Measurements from ENCODE around the gene DNAI2. TPM values are rescaled to one million over a fixed set of nuclear protein-coding genes. Genes with fewer than 3 reads are reported as not detected.

The DNAI2 gene
- total RNA-seq, 1 donor = not detected

DNA sequence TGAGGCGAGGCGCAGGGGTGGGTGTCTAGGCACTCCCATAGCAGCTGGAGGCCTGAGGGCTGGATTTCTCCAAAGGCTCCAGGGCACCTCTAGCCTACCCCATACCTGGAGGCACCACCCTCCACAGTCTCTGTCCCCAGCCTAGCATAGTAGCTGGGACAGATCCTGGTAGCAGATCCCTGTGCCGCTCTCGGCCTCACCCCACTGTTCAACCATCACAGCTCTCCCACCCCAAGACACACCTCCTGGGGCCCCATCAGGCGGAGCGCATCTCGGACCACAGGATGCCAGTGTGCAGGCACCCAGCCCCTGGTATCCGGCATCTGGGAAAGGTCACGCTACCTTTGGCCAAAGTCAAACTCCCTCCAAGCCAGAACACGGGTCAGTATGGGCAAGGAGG is 80.5 kb downstream of the DNAI2 start:
- no peak overlapping the region for H2AFZ ChIP-seq (ENCODE audit: low read length)
- TF ChIP-seq, protein P1, sequence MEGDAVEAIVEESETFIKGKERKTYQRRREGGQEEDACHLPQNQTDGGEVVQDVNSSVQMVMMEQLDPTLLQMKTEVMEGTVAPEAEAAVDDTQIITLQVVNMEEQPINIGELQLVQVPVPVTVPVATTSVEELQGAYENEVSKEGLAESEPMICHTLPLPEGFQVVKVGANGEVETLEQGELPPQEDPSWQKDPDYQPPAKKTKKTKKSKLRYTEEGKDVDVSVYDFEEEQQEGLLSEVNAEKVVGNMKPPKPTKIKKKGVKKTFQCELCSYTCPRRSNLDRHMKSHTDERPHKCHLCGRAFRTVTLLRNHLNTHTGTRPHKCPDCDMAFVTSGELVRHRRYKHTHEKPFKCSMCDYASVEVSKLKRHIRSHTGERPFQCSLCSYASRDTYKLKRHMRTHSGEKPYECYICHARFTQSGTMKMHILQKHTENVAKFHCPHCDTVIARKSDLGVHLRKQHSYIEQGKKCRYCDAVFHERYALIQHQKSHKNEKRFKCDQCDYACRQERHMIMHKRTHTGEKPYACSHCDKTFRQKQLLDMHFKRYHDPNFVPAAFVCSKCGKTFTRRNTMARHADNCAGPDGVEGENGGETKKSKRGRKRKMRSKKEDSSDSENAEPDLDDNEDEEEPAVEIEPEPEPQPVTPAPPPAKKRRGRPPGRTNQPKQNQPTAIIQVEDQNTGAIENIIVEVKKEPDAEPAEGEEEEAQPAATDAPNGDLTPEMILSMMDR (IDR thresholded peaks at IDR 0.05; ENCODE audit: extremely low read depth, low read depth, low read length) = no peak
- H3K27ac ChIP-seq (ENCODE audit: low read depth, low read length) = no peak overlapping the region
- H3K79me2 ChIP-seq (ENCODE audit: insufficient read depth, low read length) = no peaks in the 10 kb centered on the region
- H3K27me3 ChIP-seq (ENCODE audit: insufficient read depth, low read length) = peaks cover 17% of the 10 kb centered on the region
- H4K20me1 ChIP-seq (ENCODE audit: insufficient read depth, low read length) = no peaks in the 10 kb centered on the region
- no peaks in the 10 kb centered on the region for H3K4me1 ChIP-seq (ENCODE audit: insufficient read depth, low read length)
- H3K36me3 ChIP-seq (ENCODE audit: insufficient read depth, low read length) = no peaks in the 10 kb centered on the region
- peak; percentile 92 for DNase-seq (ENCODE audit: insufficient read length, low spot score, missing footprints)
- no peak overlapping the region for H3K4me3 ChIP-seq (ENCODE audit: insufficient read depth, low read length)
- no peaks in the 10 kb centered on the region for H3K9me3 ChIP-seq (ENCODE audit: low read depth, low read length)
- H3K4me2 ChIP-seq (ENCODE audit: insufficient read depth, low read length) = no peak overlapping the region

DNA sequence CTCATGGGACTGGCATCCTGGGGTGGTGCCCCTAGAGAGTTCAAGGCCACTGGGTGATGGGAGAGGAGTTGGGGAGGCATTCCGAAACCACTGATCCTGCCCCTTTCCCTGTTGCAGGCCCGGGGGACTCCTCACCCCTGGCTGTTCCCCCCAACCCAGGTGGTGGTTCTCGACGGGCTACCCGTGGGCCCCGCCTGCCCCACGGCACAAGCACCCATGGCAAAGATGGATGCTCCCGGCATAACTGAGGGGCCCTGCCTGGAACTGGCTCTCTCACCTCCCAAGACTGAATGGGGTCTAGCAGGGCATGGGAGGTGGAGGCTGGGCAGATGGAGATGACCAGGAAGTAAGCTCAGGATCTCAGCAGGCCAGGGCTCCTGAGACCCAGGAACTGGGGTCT is 81.0 kb downstream of the DNAI2 start:
- H3K27me3 ChIP-seq (ENCODE audit: insufficient read depth, low read length) = peaks cover 17% of the 10 kb centered on the region
- H3K9me3 ChIP-seq (ENCODE audit: low read depth, low read length) = no peaks in the 10 kb centered on the region
- no peak for DNase-seq (ENCODE audit: insufficient read length, low spot score, missing footprints)
- no peaks in the 10 kb centered on the region for H3K79me2 ChIP-seq (ENCODE audit: insufficient read depth, low read length)
- no peak overlapping the region for H3K27ac ChIP-seq (ENCODE audit: low read depth, low read length)
- H3K4me2 ChIP-seq (ENCODE audit: insufficient read depth, low read length) = no peak overlapping the region
- no peak overlapping the region for H2AFZ ChIP-seq (ENCODE audit: low read length)
- H3K4me3 ChIP-seq (ENCODE audit: insufficient read depth, low read length) = no peak overlapping the region
- H4K20me1 ChIP-seq (ENCODE audit: insufficient read depth, low read length) = no peaks in the 10 kb centered on the region
- no peaks in the 10 kb centered on the region for H3K4me1 ChIP-seq (ENCODE audit: insufficient read depth, low read length)
- TF ChIP-seq, protein P1 (IDR thresholded peaks at IDR 0.05; ENCODE audit: extremely low read depth, low read depth, low read length) = no peak
- H3K36me3 ChIP-seq (ENCODE audit: insufficient read depth, low read length) = no peaks in the 10 kb centered on the region

DNA sequence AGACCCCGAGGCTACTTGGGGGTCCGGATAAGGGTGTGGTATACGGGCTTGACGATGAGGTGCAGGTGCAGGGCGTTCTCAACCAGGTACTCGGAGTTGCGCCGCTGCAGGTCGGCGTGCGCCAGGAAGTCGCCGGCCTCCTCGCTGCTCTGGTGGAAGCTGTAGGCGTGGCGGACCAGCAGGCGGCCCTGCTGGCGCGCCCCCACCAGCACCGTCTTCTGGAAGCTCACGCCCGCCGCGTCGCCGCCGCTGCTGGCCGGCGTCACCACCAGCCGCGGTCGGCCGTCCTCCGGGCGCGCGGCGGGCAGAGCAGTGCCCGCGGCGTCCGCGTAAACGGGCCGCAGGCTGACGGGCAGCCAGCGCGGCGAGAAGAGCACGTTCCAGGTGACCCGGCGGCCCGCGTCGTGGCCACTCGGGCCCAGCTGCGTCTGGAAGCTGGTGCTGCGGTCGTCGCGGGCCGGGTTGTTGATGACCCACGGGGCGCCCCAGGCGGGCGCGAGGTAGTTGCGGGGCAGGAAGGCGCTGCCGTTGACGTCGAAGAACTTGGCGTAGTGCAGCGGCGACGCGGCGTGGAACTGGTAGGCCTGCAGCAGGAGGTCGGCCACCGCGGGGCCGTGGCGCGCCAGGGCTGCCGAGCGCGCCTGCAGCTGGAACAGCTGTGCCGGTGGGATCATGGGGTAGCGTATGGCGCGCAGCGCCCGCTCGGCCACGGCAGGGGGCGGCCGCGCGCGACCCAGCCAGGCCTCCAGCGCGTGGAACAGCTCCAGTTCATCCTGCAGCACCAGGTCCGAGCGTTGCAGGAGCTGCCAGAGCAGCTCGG is 82.8 kb downstream of the DNAI2 start:
- Histone ChIP-seq H3K27me3 (ENCODE audit: insufficient read depth, low read length) (peaks cover 20% of the 10 kb centered on the region), H3K4me2 (ENCODE audit: insufficient read depth, low read length) (no peak overlapping the region), H3K4me3 (ENCODE audit: insufficient read depth, low read length) (no peak overlapping the region), H3K27ac (ENCODE audit: low read depth, low read length) (no peak overlapping the region), H4K20me1 (ENCODE audit: insufficient read depth, low read length) (no peaks in the 10 kb centered on the region), H3K79me2 (ENCODE audit: insufficient read depth, low read length) (no peaks in the 10 kb centered on the region), H2AFZ (ENCODE audit: low read length) (no peak overlapping the region), H3K9me3 (ENCODE audit: low read depth, low read length) (no peaks in the 10 kb centered on the region), H3K4me1 (ENCODE audit: insufficient read depth, low read length) (no peaks in the 10 kb centered on the region), H3K36me3 (ENCODE audit: insufficient read depth, low read length) (no peaks in the 10 kb centered on the region)
- TF ChIP-seq, protein P1 (IDR thresholded peaks at IDR 0.05; ENCODE audit: extremely low read depth, low read depth, low read length) = no peak
- DNase-seq (ENCODE audit: insufficient read length, low spot score, missing footprints) = no peak

DNA sequence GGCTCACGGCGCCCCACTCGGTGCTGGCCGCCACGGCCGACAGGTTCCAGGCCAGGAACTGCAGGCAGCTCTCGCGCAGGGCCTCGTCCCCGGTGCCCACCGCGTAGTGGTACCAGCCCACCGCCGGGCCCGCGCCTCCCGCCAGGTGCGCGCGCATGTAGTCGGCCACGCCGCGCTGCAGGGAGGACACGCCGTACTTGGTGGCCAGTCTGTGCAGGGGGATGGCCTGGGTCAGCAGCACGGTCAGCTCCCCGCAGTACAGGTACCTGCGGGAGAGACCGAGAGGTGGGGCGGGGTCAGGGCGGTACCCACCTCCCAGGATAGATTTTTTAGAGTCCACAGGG is 83.4 kb downstream of the DNAI2 start:
- no peak overlapping the region for H3K27ac ChIP-seq (ENCODE audit: low read depth, low read length)
- peaks cover 20% of the 10 kb centered on the region for H3K27me3 ChIP-seq (ENCODE audit: insufficient read depth, low read length)
- no peaks in the 10 kb centered on the region for H4K20me1 ChIP-seq (ENCODE audit: insufficient read depth, low read length)
- TF ChIP-seq, protein P1 (IDR thresholded peaks at IDR 0.05; ENCODE audit: extremely low read depth, low read depth, low read length) = no peak
- no peak overlapping the region for H3K4me3 ChIP-seq (ENCODE audit: insufficient read depth, low read length)
- H3K9me3 ChIP-seq (ENCODE audit: low read depth, low read length) = no peaks in the 10 kb centered on the region
- no peak for DNase-seq (ENCODE audit: insufficient read length, low spot score, missing footprints)
- H2AFZ ChIP-seq (ENCODE audit: low read length) = no peak overlapping the region
- H3K4me2 ChIP-seq (ENCODE audit: insufficient read depth, low read length) = no peak overlapping the region
- H3K79me2 ChIP-seq (ENCODE audit: insufficient read depth, low read length) = no peaks in the 10 kb centered on the region
- no peaks in the 10 kb centered on the region for H3K4me1 ChIP-seq (ENCODE audit: insufficient read depth, low read length)
- no peaks in the 10 kb centered on the region for H3K36me3 ChIP-seq (ENCODE audit: insufficient read depth, low read length)
